H1 (cell line): ENCODE measurements around the gene LAMTOR3. TPM values are rescaled to one million over a fixed set of nuclear protein-coding genes. Genes with fewer than 3 reads are reported as not detected.

Experiments
- CTCF ChIA-PET: fragments of 300-600 bp; sonication (Branson Sonifier 250); formaldehyde crosslinking; loops from one replicate; lab custom pipeline; 2021; ENCODE audit not compliant: partially characterized antibody; lab: Charles Lee
- POLR2A ChIA-PET: fragments of 300-600 bp; sonication (Branson Sonifier 250); formaldehyde crosslinking; loops from one replicate; lab custom pipeline; 2021; ENCODE audit warnings: inconsistent platforms; ENCODE audit not compliant: partially characterized antibody; lab: Charles Lee
- DNase-seq, 2 experiments: peaks; one replicate each; pipeline versions ENCODE4 v3.0.0 to v3.0.0-alpha.2; 2010 to 2022; ENCODE audit warnings: low spot score in 2 of 2, low read depth in 1 of 2, mixed read lengths in 1 of 2
- FAIRE-seq: peaks from 2 replicates; lab custom pipeline; 2011; peaks lifted over from hg19 to GRCh38; lab: Jason Lieb, UNC
- H2AFZ ChIP-seq: 2 replicates; pipeline ENCODE4 v1.8.1; 2012; ENCODE audit warnings: low read length, inconsistent platforms
- H2AK5ac ChIP-seq: 2 replicates; pipeline ENCODE4 v1.6.1; 2013; ENCODE audit warnings: low read depth, low read length
- H2BK120ac ChIP-seq: replicated peaks from 2 replicates; pipeline ENCODE3; 2013; ENCODE audit warnings: low read depth, low read length, inconsistent platforms
- H2BK12ac ChIP-seq: 2 replicates; pipeline ENCODE4 v1.6.1; 2013; ENCODE audit warnings: low read depth, low read length
- H2BK15ac ChIP-seq: 2 replicates; pipeline ENCODE4 v1.6.1; 2013; ENCODE audit warnings: low read length
- H2BK20ac ChIP-seq: 2 replicates; pipeline ENCODE4 v1.6.1; 2013; ENCODE audit warnings: low read length
- H2BK5ac ChIP-seq: 2 replicates; pipeline ENCODE4 v1.6.1; 2013; ENCODE audit warnings: low read depth, low read length
- H3K14ac ChIP-seq: 2 replicates; pipeline ENCODE4 v1.6.1; 2013; ENCODE audit warnings: inconsistent platforms; ENCODE audit not compliant: insufficient read length
- H3K18ac ChIP-seq: 2 replicates; pipeline ENCODE4 v1.6.1; 2013; ENCODE audit warnings: low read length; ENCODE audit errors: extremely low read depth
- H3K23ac ChIP-seq: 2 replicates; pipeline ENCODE4 v1.6.1; 2013; ENCODE audit warnings: inconsistent platforms; ENCODE audit not compliant: insufficient read length
- H3K23me2 ChIP-seq: 2 replicates; pipeline ENCODE4 v1.6.1; 2013; ENCODE audit warnings: low read depth, low read length
- H3K27ac ChIP-seq: 2 replicates; pipeline ENCODE4 v1.6.1; 2011; ENCODE audit warnings: low read depth, low read length, inconsistent platforms
- H3K27me3 ChIP-seq, 4 experiments: replicated peaks in 1 of 4; 1 replicate in 1 of 4; 2 replicates in 3 of 4; pipeline versions ENCODE4 v1.6.1 to v1.8.1; 2011 to 2013; ENCODE audit warnings: low read length in 3 of 4, mild to moderate bottlenecking in 3 of 4, inconsistent platforms in 2 of 4, mixed read lengths in 2 of 4, moderate library complexity in 1 of 4; ENCODE audit not compliant: control insufficient read depth in 3 of 4, insufficient read depth in 3 of 4; ENCODE audit errors: extremely low read depth in 1 of 4
- H3K36me3 ChIP-seq, 4 experiments: 2 replicates each; pipeline versions ENCODE4 v1.6.1 to v1.8.1; 2011 to 2013; ENCODE audit warnings: mild to moderate bottlenecking in 4 of 4, low read length in 3 of 4, moderate library complexity in 2 of 4, control low read depth in 1 of 4, inconsistent platforms in 1 of 4; ENCODE audit not compliant: insufficient read depth in 4 of 4, control insufficient read depth in 2 of 4
- H3K4ac ChIP-seq: replicated peaks from 2 replicates; pipeline ENCODE3; 2013; ENCODE audit warnings: low read length, low read depth, mixed read lengths, inconsistent platforms; ENCODE audit not compliant: insufficient read length
- H3K4me1 ChIP-seq, 4 experiments: replicated peaks in 1 of 4; 1 replicate in 1 of 4; 2 replicates in 3 of 4; pipeline versions ENCODE4 v1.6.1 to v1.8.1; 2011 to 2013; ENCODE audit warnings: low read length in 3 of 4, inconsistent platforms in 2 of 4, mixed read lengths in 1 of 4; ENCODE audit not compliant: insufficient read depth in 4 of 4, control insufficient read depth in 3 of 4
- H3K4me2 ChIP-seq, 2 experiments: 2 replicates each; pipeline versions ENCODE4 v1.6.1 to v1.8.1; 2011 to 2013; ENCODE audit warnings: low read depth in 2 of 2, low read length in 2 of 2, control low read depth in 1 of 2, inconsistent platforms in 1 of 2, mild to moderate bottlenecking in 1 of 2; ENCODE audit not compliant: insufficient read depth in 1 of 2
- H3K4me3 ChIP-seq, 4 experiments: fragments of 200-600, 300-600 bp in 1 of 4; sonication (generic), shearing (Covaris generic), sonication (Bioruptor Twin) in 1 of 4; 2 replicates each; pipeline versions ENCODE4 v1.5.1 to v1.8.1; 2011 to 2016; ENCODE audit warnings: low read length in 4 of 4, low read depth in 3 of 4, control low read depth in 2 of 4, inconsistent platforms in 2 of 4, mild to moderate bottlenecking in 2 of 4, mixed read lengths in 1 of 4, moderate library complexity in 1 of 4; ENCODE audit not compliant: insufficient read depth in 2 of 4; ENCODE audit errors: extremely low read depth in 1 of 4
- H3K56ac ChIP-seq: replicated peaks from 2 replicates; pipeline ENCODE3; 2013; ENCODE audit warnings: low read depth, mild to moderate bottlenecking, mixed read lengths, low read length, inconsistent platforms; ENCODE audit not compliant: insufficient read length
- H3K79me1 ChIP-seq: 2 replicates; pipeline ENCODE4 v1.6.1; 2013; ENCODE audit warnings: low read depth, low read length, control low read depth
- H3K79me2 ChIP-seq, 2 experiments: 2 replicates each; pipeline versions ENCODE4 v1.6.1 to v1.8.1; 2012 to 2013; ENCODE audit warnings: low read length in 2 of 2, mild to moderate bottlenecking in 2 of 2, inconsistent platforms in 1 of 2; ENCODE audit not compliant: insufficient read depth in 2 of 2, control insufficient read depth in 1 of 2
- H3K9ac ChIP-seq, 4 experiments: replicated peaks in 1 of 4; 1 replicate in 1 of 4; 2 replicates in 3 of 4; pipeline versions ENCODE4 v1.6.1 to v1.8.1; 2011 to 2013; ENCODE audit warnings: low read depth in 3 of 4, low read length in 3 of 4, control low read depth in 2 of 4, mild to moderate bottlenecking in 2 of 4, moderate library complexity in 2 of 4, inconsistent platforms in 1 of 4; ENCODE audit errors: extremely low read depth in 1 of 4
- H3K9me3 ChIP-seq, 2 experiments: 2 replicates each; pipeline versions ENCODE4 v1.6.1 to v1.8.1; 2012 to 2013; ENCODE audit warnings: mild to moderate bottlenecking in 2 of 2, moderate library complexity in 2 of 2, control low read depth in 1 of 2, inconsistent platforms in 1 of 2, low read depth in 1 of 2, low read length in 1 of 2, mixed read lengths in 1 of 2; ENCODE audit not compliant: insufficient read depth in 2 of 2
- H4K20me1 ChIP-seq, 2 experiments: replicated peaks in 1 of 2; 2 replicates each; pipeline versions ENCODE3 to v1.8.1; 2011 to 2013; ENCODE audit warnings: inconsistent platforms in 2 of 2, low read length in 2 of 2, mild to moderate bottlenecking in 1 of 2; ENCODE audit not compliant: insufficient read depth in 2 of 2, control insufficient read depth in 1 of 2
- H4K5ac ChIP-seq: 2 replicates; pipeline ENCODE4 v1.6.1; 2013; ENCODE audit warnings: low read length, low read depth, mixed read lengths, inconsistent platforms; ENCODE audit not compliant: insufficient read length
- H4K8ac ChIP-seq: 2 replicates; pipeline ENCODE4 v1.8.0; 2013; ENCODE audit warnings: mild to moderate bottlenecking, moderate library complexity, low read length, inconsistent platforms; ENCODE audit not compliant: insufficient read depth; ENCODE audit errors: extremely low read depth
- H4K91ac ChIP-seq: replicated peaks from 2 replicates; pipeline ENCODE3; 2013; ENCODE audit warnings: low read length, mixed read lengths, inconsistent platforms; ENCODE audit not compliant: insufficient read length
- HDAC2 ChIP-seq, 2 experiments: fragments of 300-600 bp in 1 of 2; sonication (generic) in 1 of 2; IDR thresholded peaks; 2 replicates each; pipeline ENCODE4 v1.6.1; 2011 to 2012; ENCODE audit warnings: low read depth in 2 of 2, low read length in 2 of 2, mild to moderate bottlenecking in 2 of 2, moderate library complexity in 2 of 2, borderline replicate concordance in 1 of 2, inconsistent platforms in 1 of 2
- RNF2 ChIP-seq: fragments of 200-900, 300-1000 bp; sonication (generic); IDR thresholded peaks from 2 replicates; pipeline ENCODE4 v1.7.1; 2016; ENCODE audit warnings: borderline replicate concordance, low read depth, mild to moderate bottlenecking, antibody characterized with exemption, low read length; ENCODE audit not compliant: poor library complexity, severe bottlenecking; ENCODE audit errors: missing control alignments
- TBP ChIP-seq: IDR thresholded peaks from 2 replicates; pipeline ENCODE4 v1.6.1; 2011; ENCODE audit warnings: low read depth, low read length, improper control_type of control experiment
- TCF12 ChIP-seq: IDR thresholded peaks from 2 replicates; pipeline ENCODE4 v1.6.1; 2011; ENCODE audit warnings: low read depth, mild to moderate bottlenecking, low read length
- WGBS, 2 experiments: shearing (Covaris generic) in 1 of 2; methylation state at CpG; one replicate each; pipeline versions ENCODE4 v1.1.6 to v1.1.7; 2013 to 2015; ENCODE audit warnings: low lambda C conversion rate in 2 of 2, mixed read lengths in 2 of 2, inconsistent platforms in 1 of 2, low coverage in 1 of 2, missing lambda C conversion rate in 1 of 2; ENCODE audit not compliant: insufficient replicate concordance in 2 of 2, insufficient coverage in 1 of 2, insufficient read length in 1 of 2; ENCODE audit errors: extremely low coverage in 1 of 2, missing lambda C conversion rate in 1 of 2; 5-methylcytosine and 5-hydroxymethylcytosine counted together
- polyA plus RNA-seq, 7 experiments: library from polyadenylated mRNA; depleted of rRNA in 3 of 7; stranded (reverse) in 5 of 7; unstranded in 2 of 7; fragments of >200 nt in 5 of 7; fragments of 200-250 nt in 2 of 7; gene quantifications; 1 replicate in 5 of 7; 2 replicates in 1 of 7; 4 replicates in 1 of 7; pipeline versions ENCODE4 v1.2.1 to v1.2.3, GENCODE V29; 2011 to 2013; ENCODE audit warnings: missing spikeins in 2 of 7, mixed read lengths in 2 of 7
- total RNA-seq: library from RNA; stranded (reverse); fragmentation: NEBNext Ultra II Directional; extraction: Animal tissue kit (Norgen Biotek cat#: 25700); gene quantifications from 2 replicates; pipeline ENCODE4 v1.2.1, GENCODE V29; 2021

Gene LAMTOR3
- total and polyA plus RNA-seq, 2 of the 8 experiments (the other 6 are each of a cell fraction or from before 2014, with no cell fraction given) = 25.1 to 34.4 TPM

- Histone ChIP-seq H3K56ac (no peak overlapping the region), H2AK5ac (no peak overlapping the region), H3K14ac (no peak overlapping the region), H3K23ac (no peak overlapping the region), H3K79me2 (no peaks in the 10 kb centered on the region), H2BK120ac (no peak overlapping the region), H3K23me2 (no peaks in the 10 kb centered on the region), H3K79me1 (no peaks in the 10 kb centered on the region), H4K5ac (no peak overlapping the region), H3K4me2 (no peak overlapping the region), H2BK5ac (no peak overlapping the region), H2AFZ (no peak overlapping the region), H3K4me1 (no peaks in the 10 kb centered on the region), H3K4me3 (no peak overlapping the region), H3K9me3 (no peaks in the 10 kb centered on the region), H2BK20ac (no peak overlapping the region), H2BK15ac (no peak overlapping the region), H3K18ac (no peak overlapping the region), H4K20me1 (no peaks in the 10 kb centered on the region), H3K9ac (no peak overlapping the region), H4K8ac (no peak overlapping the region), H3K27me3 (no peaks in the 10 kb centered on the region), H2BK12ac (no peak overlapping the region), H3K36me3 (no peaks in the 10 kb centered on the region), H3K27ac (no peak overlapping the region), H3K4ac (no peak overlapping the region), H4K91ac (no peak overlapping the region)
- no peak for DNase-seq
- FAIRE-seq = no peak
- CTCF ChIA-PET = interaction anchor here (0.7 to 1.2 kb wide), 2 partner anchors 25 to 83 kb away, joined by 3 read pairs; no protein-coding TSS in a partner anchor
- 84% methylated on average over 2 of the region's 2 CpGs; no CpG with 5 or more reads in 1 of the 2 experiments for WGBS, 2 experiments
- POLR2A ChIA-PET = no interaction called here
- TF ChIP-seq RNF2 (no peak), HDAC2 (IDR thresholded peaks at IDR 0.05; ENCODE audit: borderline replicate concordance in 1 of 2, low read depth in 2 of 2, low read length in 2 of 2) (no peak), TBP (no peak), TCF12 (no peak)
These were observed 55.3 kb downstream of the LAMTOR3 start for GRCh38 chr4:99838927-99839326.
